SU-DHL-6 (cell line): ENCODE results near the gene ACTR5.

ENCODE experiments used
- CTCF ChIP-seq: fragments of 200-600 bp; sonication (generic); IDR thresholded peaks from one replicate; pipeline ENCODE4 v1.5.1; 2017; ENCODE audit warnings: antibody characterized with exemption, mild to moderate bottlenecking, low read length, moderate library complexity; ENCODE audit not compliant: insufficient read depth, poor library complexity, severe bottlenecking
- EZH2phosphoT487 ChIP-seq: fragments of 200-600 bp; sonication (generic), shearing (Covaris generic); conservative IDR thresholded peaks from 2 replicates; pipeline ENCODE4 v1.6.1; 2018; ENCODE audit warnings: mild to moderate bottlenecking, antibody characterized with exemption, low read length, moderate library complexity, mixed read lengths

GRCh38 chr20:38798266-38798665 lies 50.0 kb downstream of the ACTR5 start:
- no peak for TF ChIP-seq EZH2phosphoT487
- no peak for TF ChIP-seq CTCF
